ENCODE results near the gene DACH1. TPM values are rescaled to one million over a fixed set of nuclear protein-coding genes. Genes with fewer than 3 reads are reported as not detected.

Gene DACH1
- total and polyA plus RNA-seq, 12 donors = 3.6 to 20.0 (median 8.8) TPM

DNA sequence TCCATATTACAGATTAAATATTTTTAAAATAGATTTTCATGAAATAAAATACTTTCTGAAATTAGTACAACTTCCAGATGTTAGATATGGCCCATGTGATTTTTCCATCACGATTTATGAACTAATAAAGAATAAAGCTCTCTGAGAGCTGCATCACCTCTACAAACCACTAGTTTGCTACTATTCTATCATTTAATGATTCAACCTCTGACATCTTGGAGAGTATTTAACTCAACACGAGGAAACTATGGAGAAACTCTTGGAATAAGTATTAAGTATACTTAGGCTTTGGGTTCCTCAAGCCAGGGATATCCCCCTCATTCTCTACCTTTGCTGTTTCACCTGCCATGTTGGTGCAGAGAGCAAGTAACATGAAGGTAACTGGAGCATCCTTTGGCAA is 55.7 kb downstream of the DACH1 start:
- 76 to 87% (median 78%) methylated on average over 2 of the region's 2 CpGs for WGBS, 4 donors
- H3K9me3 ChIP-seq (replicated peaks in 1 of 3) = no peaks in the 10 kb centered on the region
- intact Hi-C loops (cut with DNase I) = no loop called here

DNA sequence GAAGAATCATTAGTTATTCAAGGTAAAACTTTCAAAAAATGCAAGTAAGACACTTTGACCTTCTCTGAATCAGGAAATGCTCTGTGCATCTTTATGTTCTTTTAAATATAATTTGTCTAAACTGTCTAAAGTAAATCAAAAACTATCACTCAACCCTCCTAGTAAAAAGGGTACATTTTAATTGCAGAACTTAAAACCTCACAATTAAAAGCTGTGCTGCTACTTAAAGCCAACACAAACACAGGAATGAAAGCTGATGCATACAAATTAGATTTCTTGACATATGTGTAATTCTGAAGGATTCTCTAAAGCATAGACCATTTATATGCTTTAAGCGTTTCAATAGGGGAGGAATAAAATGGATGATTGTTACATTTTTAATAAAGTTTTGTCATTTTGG is 58.3 kb downstream of the DACH1 start:
- no peak overlapping the region for H3K4me3 ChIP-seq
- no peaks in the 10 kb centered on the region for H3K9me3 ChIP-seq (replicated peaks in 1 of 3)
- TF ChIP-seq, protein P1, sequence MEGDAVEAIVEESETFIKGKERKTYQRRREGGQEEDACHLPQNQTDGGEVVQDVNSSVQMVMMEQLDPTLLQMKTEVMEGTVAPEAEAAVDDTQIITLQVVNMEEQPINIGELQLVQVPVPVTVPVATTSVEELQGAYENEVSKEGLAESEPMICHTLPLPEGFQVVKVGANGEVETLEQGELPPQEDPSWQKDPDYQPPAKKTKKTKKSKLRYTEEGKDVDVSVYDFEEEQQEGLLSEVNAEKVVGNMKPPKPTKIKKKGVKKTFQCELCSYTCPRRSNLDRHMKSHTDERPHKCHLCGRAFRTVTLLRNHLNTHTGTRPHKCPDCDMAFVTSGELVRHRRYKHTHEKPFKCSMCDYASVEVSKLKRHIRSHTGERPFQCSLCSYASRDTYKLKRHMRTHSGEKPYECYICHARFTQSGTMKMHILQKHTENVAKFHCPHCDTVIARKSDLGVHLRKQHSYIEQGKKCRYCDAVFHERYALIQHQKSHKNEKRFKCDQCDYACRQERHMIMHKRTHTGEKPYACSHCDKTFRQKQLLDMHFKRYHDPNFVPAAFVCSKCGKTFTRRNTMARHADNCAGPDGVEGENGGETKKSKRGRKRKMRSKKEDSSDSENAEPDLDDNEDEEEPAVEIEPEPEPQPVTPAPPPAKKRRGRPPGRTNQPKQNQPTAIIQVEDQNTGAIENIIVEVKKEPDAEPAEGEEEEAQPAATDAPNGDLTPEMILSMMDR (IDR thresholded peaks at IDR 0.05) = no peak
- TF ChIP-seq POLR2A (IDR thresholded peaks at IDR 0.05) = no peak
- H3K36me3 ChIP-seq (replicated peaks in 1 of 2) = no peaks in the 10 kb centered on the region
- 86 to 98% (median 93%) methylated on average over 1 of the region's 1 CpG for WGBS, 4 donors
- intact Hi-C loops (cut with DNase I) = no loop called here
- H3K27ac ChIP-seq = no peak overlapping the region
- H3K27me3 ChIP-seq = no peaks in the 10 kb centered on the region
- no peak for DNase-seq
- no peaks in the 10 kb centered on the region for H3K4me1 ChIP-seq (replicated peaks in 1 of 2)

More for the DNA sequence above, 55.7 kb downstream of the DACH1 start:
- H3K4me3 ChIP-seq = no peak overlapping the region
- H3K36me3 ChIP-seq (replicated peaks in 1 of 2) = no peaks in the 10 kb centered on the region
- no peaks in the 10 kb centered on the region for H3K4me1 ChIP-seq (replicated peaks in 1 of 2)
- no peak for TF ChIP-seq POLR2A (IDR thresholded peaks at IDR 0.05)
- TF ChIP-seq, protein P1 (IDR thresholded peaks at IDR 0.05) = no peak
- no peak overlapping the region for H3K27ac ChIP-seq
- DNase-seq = no peak
- no peaks in the 10 kb centered on the region for H3K27me3 ChIP-seq

DNA sequence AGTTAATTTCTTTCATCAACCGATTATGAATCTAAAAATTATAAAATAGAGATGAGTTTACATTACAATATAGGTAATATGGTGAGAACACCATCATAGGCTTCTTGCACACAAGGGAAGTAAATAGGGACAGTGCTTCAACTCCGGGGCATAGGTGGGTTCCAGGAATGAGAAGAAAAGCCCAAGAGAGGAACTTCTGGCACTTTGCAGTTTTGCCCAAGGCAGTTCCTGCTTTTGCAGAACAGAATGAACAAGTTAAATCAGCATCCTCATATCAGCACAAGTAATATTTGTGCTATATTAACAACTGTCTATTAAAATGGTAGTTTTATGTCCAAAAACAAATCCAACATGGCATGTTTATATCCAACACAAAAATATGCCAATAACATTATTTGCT is 60.1 kb downstream of the DACH1 start:
- Histone ChIP-seq H3K4me3 (no peak overlapping the region), H3K27ac (no peak overlapping the region), H3K27me3 (no peaks in the 10 kb centered on the region), H3K36me3 (replicated peaks in 1 of 2) (no peaks in the 10 kb centered on the region), H3K4me1 (replicated peaks in 1 of 2) (peaks cover 0 to 4% of the 10 kb centered on the region in 2 donors), H3K9me3 (replicated peaks in 1 of 3) (no peaks in the 10 kb centered on the region)
- WGBS, 4 donors = 75 to 90% (median 80%) methylated on average over 2 of the region's 2 CpGs
- no peak for TF ChIP-seq POLR2A (IDR thresholded peaks at IDR 0.05)
- TF ChIP-seq, protein P1 (IDR thresholded peaks at IDR 0.05) = no peak
- intact Hi-C loops (cut with DNase I) = no loop called here
- no peak for DNase-seq

DNA sequence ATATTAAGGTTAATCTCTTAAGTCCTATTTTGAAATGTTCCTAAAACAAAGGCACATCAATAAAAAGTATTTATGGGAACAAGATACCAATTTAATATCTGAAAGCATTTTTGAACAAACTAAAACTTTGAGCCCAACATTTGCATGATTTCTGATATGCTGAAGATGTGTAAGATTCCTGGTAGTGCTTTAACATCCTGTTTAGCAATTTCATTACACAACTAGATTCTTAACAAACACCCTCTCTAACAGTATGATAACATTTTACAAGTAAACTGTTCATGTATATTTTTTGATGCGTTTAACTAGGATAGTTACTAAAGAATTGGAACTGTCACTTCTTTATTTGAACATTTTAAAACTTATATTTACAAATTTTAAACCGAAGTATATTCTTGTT is 63.9 kb downstream of the DACH1 start:
- H3K9me3 ChIP-seq (replicated peaks in 1 of 3) = no peaks in the 10 kb centered on the region
- H3K4me1 ChIP-seq (replicated peaks in 1 of 2) = peaks cover 0 to 12% of the 10 kb centered on the region in 2 donors
- 84 to 91% (median 89%) methylated on average over 2 of the region's 2 CpGs for WGBS, 4 donors
- no peak overlapping the region for H3K27ac ChIP-seq
- intact Hi-C loops (cut with DNase I) = no loop called here
- no peaks in the 10 kb centered on the region for H3K27me3 ChIP-seq
- DNase-seq = no peak
- TF ChIP-seq POLR2A (IDR thresholded peaks at IDR 0.05) = no peak
- TF ChIP-seq, protein P1 (IDR thresholded peaks at IDR 0.05) = no peak
- no peak overlapping the region for H3K4me3 ChIP-seq
- H3K36me3 ChIP-seq (replicated peaks in 1 of 2) = no peaks in the 10 kb centered on the region
